GM12801 (cell line): ENCODE results near the gene OR5V1.

Source experiments
- TF ChIP-seq, protein P1 (sequence below): IDR thresholded peaks from one replicate; pipeline ENCODE4 v1.5.1; 2011; ENCODE audit warnings: control low read depth; ENCODE audit not compliant: insufficient read length; ENCODE audit errors: extremely low read depth

The OR5V1 gene

DNA sequence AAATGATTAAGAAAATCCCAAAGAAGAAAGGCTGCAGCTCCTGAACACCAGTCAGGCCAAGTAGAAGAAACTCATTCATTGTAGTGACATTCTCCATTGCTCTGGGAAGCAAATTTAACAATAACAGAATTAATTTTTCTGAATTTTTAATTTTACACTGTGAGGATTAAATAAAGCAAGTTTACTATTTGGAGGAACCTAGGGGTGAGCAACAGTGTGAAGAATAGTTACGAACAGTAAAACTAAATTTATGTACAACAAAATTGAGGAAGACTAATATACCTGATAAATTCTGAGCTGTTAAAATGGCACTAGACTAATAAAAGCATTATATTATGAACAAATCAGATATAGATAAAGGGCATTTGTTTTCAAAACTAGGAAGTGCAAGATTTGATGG, 6.5 kb upstream of the OR5V1 start, which contains the start of gene OR12D3:
OR12D3 (minus strand) TSS at position 101 of the 400 bp plus-strand sequence; CDS start at position 97, 4 bp downstream.
- TF ChIP-seq, protein P1, sequence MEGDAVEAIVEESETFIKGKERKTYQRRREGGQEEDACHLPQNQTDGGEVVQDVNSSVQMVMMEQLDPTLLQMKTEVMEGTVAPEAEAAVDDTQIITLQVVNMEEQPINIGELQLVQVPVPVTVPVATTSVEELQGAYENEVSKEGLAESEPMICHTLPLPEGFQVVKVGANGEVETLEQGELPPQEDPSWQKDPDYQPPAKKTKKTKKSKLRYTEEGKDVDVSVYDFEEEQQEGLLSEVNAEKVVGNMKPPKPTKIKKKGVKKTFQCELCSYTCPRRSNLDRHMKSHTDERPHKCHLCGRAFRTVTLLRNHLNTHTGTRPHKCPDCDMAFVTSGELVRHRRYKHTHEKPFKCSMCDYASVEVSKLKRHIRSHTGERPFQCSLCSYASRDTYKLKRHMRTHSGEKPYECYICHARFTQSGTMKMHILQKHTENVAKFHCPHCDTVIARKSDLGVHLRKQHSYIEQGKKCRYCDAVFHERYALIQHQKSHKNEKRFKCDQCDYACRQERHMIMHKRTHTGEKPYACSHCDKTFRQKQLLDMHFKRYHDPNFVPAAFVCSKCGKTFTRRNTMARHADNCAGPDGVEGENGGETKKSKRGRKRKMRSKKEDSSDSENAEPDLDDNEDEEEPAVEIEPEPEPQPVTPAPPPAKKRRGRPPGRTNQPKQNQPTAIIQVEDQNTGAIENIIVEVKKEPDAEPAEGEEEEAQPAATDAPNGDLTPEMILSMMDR, result no peak

DNA sequence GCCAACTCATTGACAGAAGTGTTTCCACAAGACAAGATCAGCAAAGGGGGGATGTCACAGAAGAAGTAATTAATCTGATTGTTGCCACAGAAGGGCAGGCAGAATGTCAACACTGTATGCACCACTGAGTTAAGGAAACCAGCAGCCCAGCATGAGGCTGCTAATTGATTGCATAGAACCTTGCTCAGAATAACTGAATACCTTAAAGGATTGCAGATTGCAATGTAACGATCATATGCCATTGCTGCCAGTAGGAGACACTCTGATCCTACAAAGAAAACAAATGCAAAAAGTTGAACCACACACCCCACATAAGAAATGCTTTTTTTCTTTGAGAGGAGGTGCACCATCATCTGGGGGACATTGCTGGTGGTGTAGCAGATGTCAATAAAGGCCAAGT, 13.1 kb downstream of the OR5V1 start:
- TF ChIP-seq, protein P1, result no peak

DNA sequence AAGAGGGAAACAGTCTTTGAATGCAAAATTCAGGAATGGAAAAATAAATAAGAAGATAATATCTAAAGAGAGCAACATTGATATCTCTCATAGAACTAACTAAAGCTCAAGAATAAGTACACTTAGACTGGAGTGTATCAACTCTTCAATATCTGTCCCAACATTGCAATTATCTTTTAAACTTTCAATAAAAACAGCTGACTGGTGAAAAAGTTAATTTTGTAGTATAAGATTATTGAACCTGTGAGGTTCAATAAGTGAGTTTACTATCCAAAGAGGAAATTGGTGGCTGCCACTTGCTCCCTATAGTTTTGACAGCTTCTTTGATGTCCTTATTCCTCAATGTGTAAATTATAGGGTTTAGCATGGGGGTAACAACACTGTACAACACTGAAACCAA, 13.7 kb downstream of the OR5V1 start:
- TF ChIP-seq, protein P1, result no peak

DNA sequence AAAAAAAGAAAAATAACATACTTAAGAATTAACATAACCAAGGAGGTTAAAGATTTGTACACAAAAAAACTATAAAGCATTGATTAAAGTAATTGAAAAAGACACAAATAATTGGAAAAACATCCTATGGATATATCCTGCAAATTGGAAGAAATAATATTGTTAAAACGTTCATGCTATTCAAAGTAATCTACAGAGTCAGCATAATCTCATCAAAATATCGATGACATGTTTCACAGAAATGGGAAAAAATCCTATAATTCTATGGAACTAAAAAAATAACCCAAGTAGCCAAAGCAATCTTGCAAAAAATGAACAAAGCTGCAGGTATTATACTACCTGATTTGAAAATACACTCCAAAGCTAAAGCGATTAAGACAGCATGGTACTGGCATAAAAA, 23.3 kb downstream of the OR5V1 start:
- TF ChIP-seq, protein P1, result no peak

DNA sequence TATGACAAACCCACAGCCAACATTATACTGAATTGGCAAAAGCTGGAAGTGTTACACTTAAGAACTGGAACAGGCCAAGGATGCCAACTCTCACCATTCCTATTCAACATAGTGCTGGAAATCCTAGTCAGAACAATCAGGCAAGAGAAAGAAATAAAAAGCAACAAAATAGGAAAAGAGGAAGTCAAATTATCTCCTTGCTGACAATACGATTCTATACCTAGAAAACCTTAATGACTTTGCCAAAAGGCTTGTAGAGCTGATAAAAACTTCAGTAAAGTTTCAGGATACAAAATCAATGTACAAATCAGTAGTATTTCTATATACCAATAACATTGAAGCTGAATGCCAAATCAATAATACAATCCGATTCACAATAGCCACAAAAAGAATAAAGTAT, 32.4 kb downstream of the OR5V1 start:
- TF ChIP-seq, protein P1, result no peak

DNA sequence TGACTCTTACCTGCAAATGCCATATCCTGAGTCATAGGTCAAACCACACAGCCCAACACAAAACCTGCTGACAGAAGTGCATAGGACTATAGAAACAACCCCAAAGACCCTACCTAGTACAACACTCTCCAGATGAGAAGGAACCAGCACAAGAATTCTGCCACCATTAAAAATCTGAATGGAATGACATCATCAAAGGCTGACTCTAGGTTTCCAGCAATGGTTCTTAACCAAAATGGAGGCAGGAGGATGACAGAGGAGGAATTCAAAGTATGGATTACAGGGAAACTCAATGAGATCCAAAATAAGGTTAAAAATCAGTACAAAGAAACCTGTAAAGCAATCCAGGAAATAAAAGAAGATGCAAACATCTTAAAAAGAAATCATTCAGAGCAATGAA, 36.0 kb downstream of the OR5V1 start:
- TF ChIP-seq, protein P1, result no peak

DNA sequence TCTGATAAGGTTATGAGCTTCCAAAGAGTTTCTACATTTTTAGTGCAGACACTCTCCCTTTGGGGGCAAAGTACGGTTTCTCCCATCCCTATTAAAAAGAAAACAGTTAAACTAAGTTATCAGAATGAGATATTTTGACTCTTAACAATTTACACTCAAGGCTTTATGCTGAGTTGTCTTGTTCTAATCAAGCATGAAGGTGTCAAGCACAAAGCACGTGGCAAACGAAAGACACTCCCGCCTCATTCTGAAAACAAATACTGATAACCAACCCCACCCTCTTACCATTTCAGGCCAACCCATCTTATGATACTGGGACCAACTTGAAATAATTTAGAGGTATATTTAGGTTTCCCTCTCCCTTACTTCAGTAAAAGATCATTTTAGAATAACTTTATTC, 42.9 kb downstream of the OR5V1 start:
- TF ChIP-seq, protein P1, result no peak

DNA sequence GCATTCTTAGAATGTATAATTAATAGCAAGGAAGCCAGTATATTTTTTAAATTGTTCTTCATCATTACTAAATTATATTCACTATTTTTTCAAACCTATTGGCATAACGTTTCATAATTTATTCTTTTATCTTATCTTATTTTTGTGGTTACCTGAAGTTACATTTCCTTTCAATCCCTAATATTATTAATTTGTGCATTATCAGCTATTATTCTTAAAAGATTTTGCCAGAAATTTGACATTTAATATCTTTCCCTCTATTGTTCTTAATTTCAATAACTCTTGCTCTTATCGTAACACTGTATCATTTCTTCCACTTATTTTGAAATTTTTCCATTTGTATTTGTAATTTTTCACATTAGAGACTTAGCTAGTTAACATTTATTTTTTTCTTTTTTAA, 48.7 kb downstream of the OR5V1 start:
- TF ChIP-seq, protein P1, result no peak
